IMR-90 (cell line): ENCODE measurements around the gene WDR5. TPM values are rescaled to one million over a fixed set of nuclear protein-coding genes. Genes with fewer than 3 reads are reported as not detected.

Experiments
- ATAC-seq: fragments of 200-7000 bp; cut with Tn5 transposase; 2 replicates; pipeline ENCODE4 v1.9.1; 2020; ENCODE audit warnings: low read depth, mild to moderate bottlenecking, moderate library complexity
- BruUV-seq: library from RNA; stranded (reverse); fragments of 400-500 nt; replicated peaks from 2 replicates; lab custom pipeline; 2021; lab: Mats Ljungman, UMichigan
- CTCF ChIA-PET: fragments of 300-600 bp; formaldehyde crosslinking; extraction: SDS; loops from one replicate; lab custom pipeline; 2021; ENCODE audit warnings: antibody characterized with exemption; lab: Yijun Ruan, JAX
- POLR2A ChIA-PET: fragments of 300-600 bp; sonication (Branson Sonifier 250); formaldehyde crosslinking; loops from one replicate; lab custom pipeline; 2022; ENCODE audit warnings: antibody characterized with exemption; ENCODE audit not compliant: unreplicated experiment; lab: Charles Lee
- DNase-seq: peaks from one replicate; pipeline ENCODE4 v3.0.0; 2013
- H2AFZ ChIP-seq: replicated peaks from 2 replicates; pipeline ENCODE3; 2013; ENCODE audit warnings: low read length, mild to moderate bottlenecking; ENCODE audit not compliant: poor library complexity
- H2AK5ac ChIP-seq: 2 replicates; pipeline ENCODE4 v1.6.1; 2013; ENCODE audit warnings: low read depth, low read length, inconsistent platforms
- H2AK9ac ChIP-seq: replicated peaks from 2 replicates; pipeline ENCODE3; 2013; ENCODE audit warnings: mild to moderate bottlenecking, low read depth, low read length, moderate library complexity; ENCODE audit not compliant: poor library complexity
- H2BK120ac ChIP-seq: 2 replicates; pipeline ENCODE4 v1.6.1; 2013; ENCODE audit warnings: low read depth, low read length, inconsistent platforms
- H2BK15ac ChIP-seq: 3 replicates; pipeline ENCODE4 v1.6.1; 2013; ENCODE audit warnings: low read depth, low read length, inconsistent platforms
- H2BK20ac ChIP-seq: 2 replicates; pipeline ENCODE4 v1.6.1; 2013; ENCODE audit warnings: low read depth, mild to moderate bottlenecking, inconsistent platforms, low read length, moderate library complexity
- H2BK5ac ChIP-seq: 2 replicates; pipeline ENCODE4 v1.6.1; 2013; ENCODE audit warnings: mild to moderate bottlenecking, low read depth, low read length, inconsistent platforms; ENCODE audit not compliant: poor library complexity, severe bottlenecking
- H3K14ac ChIP-seq: replicated peaks from 2 replicates; pipeline ENCODE4 v1.6.1; 2013; ENCODE audit warnings: low read depth, low read length, inconsistent platforms
- H3K18ac ChIP-seq: 2 replicates; pipeline ENCODE4 v1.6.1; 2013; ENCODE audit warnings: low read depth, low read length, control low read depth
- H3K23ac ChIP-seq: 2 replicates; pipeline ENCODE4 v1.6.1; 2013; ENCODE audit warnings: low read depth, low read length, inconsistent platforms
- H3K27ac ChIP-seq: 2 replicates; pipeline ENCODE4 v1.5.1; 2013; ENCODE audit warnings: mild to moderate bottlenecking, control low read depth, low read length; ENCODE audit not compliant: insufficient read depth
- H3K27me3 ChIP-seq: 2 replicates; pipeline ENCODE4 v1.6.1; 2013; ENCODE audit warnings: low read length; ENCODE audit not compliant: control insufficient read depth, insufficient read depth
- H3K36me3 ChIP-seq: 2 replicates; pipeline ENCODE4 v1.6.1; 2013; ENCODE audit warnings: low read length, mixed read lengths; ENCODE audit not compliant: control insufficient read depth, insufficient read depth
- H3K4ac ChIP-seq: 2 replicates; pipeline ENCODE4 v1.6.1; 2013; ENCODE audit warnings: low read depth, low read length, inconsistent platforms
- H3K4me1 ChIP-seq: 2 replicates; pipeline ENCODE4 v1.6.1; 2013; ENCODE audit warnings: low read length, mixed read lengths; ENCODE audit not compliant: control insufficient read depth, insufficient read depth
- H3K4me2 ChIP-seq: 2 replicates; pipeline ENCODE4 v1.6.1; 2013; ENCODE audit warnings: low read depth, mild to moderate bottlenecking, control low read depth, low read length, moderate library complexity
- H3K4me3 ChIP-seq: 2 replicates; pipeline ENCODE4 v1.5.1; 2013; ENCODE audit warnings: low read depth, mild to moderate bottlenecking, control low read depth, low read length, moderate library complexity; ENCODE audit not compliant: insufficient read depth
- H3K56ac ChIP-seq: 2 replicates; pipeline ENCODE4 v1.6.1; 2013; ENCODE audit warnings: low read length, inconsistent platforms; ENCODE audit not compliant: insufficient read depth; ENCODE audit errors: extremely low read depth
- H3K79me1 ChIP-seq, 2 experiments: 2 replicates each; pipeline ENCODE4 v1.6.1; 2013; ENCODE audit warnings: low read length in 2 of 2, inconsistent platforms in 1 of 2, low read depth in 1 of 2
- H3K9ac ChIP-seq: 2 replicates; pipeline ENCODE4 v1.6.1; 2013; ENCODE audit warnings: low read depth, low read length, control low read depth
- H3K9me1 ChIP-seq: 2 replicates; pipeline ENCODE4 v1.6.1; 2013; ENCODE audit warnings: low read length, inconsistent platforms; ENCODE audit not compliant: insufficient read depth
- H3K9me3 ChIP-seq: 2 replicates; pipeline ENCODE4 v1.6.1; 2013; ENCODE audit warnings: low read length; ENCODE audit not compliant: control insufficient read depth, insufficient read depth
- H4K20me1 ChIP-seq: 2 replicates; pipeline ENCODE4 v1.6.1; 2013; ENCODE audit warnings: low read length, inconsistent platforms; ENCODE audit not compliant: insufficient read depth
- H4K5ac ChIP-seq: 2 replicates; pipeline ENCODE4 v1.6.1; 2013; ENCODE audit warnings: mild to moderate bottlenecking, low read depth, low read length, control low read depth
- H4K8ac ChIP-seq, 2 experiments: 2 replicates each; pipeline ENCODE4 v1.6.1; 2013; ENCODE audit warnings: low read depth in 2 of 2, low read length in 2 of 2, control low read depth in 1 of 2, inconsistent platforms in 1 of 2
- H4K91ac ChIP-seq: 2 replicates; pipeline ENCODE4 v1.6.1; 2013; ENCODE audit warnings: low read depth, low read length, inconsistent platforms; ENCODE audit not compliant: insufficient read depth
- CEBPB ChIP-seq: IDR thresholded peaks from 2 replicates; pipeline ENCODE4 v1.6.1; 2012; ENCODE audit warnings: low read depth, low read length, improper control_type of control experiment
- FOS ChIP-seq: fragments of 150-350 bp; IDR thresholded peaks from 2 replicates; pipeline ENCODE4 v1.6.1; 2016; ENCODE audit warnings: low read depth, low read length
- MAZ ChIP-seq: IDR thresholded peaks from 2 replicates; pipeline ENCODE4 v1.6.1; 2012; ENCODE audit warnings: low read depth, mild to moderate bottlenecking, low read length, improper control_type of control experiment, moderate library complexity, borderline replicate concordance
- NFE2L2 ChIP-seq: fragments of 150-350 bp; IDR thresholded peaks from 2 replicates; pipeline ENCODE4 v1.6.1; 2016; ENCODE audit warnings: low read depth, mild to moderate bottlenecking, low read length
- SMC3 ChIP-seq: fragments of 150-350 bp; IDR thresholded peaks from 2 replicates; pipeline ENCODE4 v1.6.1; 2016; ENCODE audit warnings: low read depth, mild to moderate bottlenecking, antibody characterized with exemption, low read length, moderate library complexity
- WGBS, 2 experiments: methylation state at CpG; one replicate each; pipeline versions ENCODE4 v1.1.5 to v1.1.7; 2013; ENCODE audit warnings: missing lambda C conversion rate in 2 of 2; ENCODE audit not compliant: insufficient read length in 1 of 2; ENCODE audit errors: extremely low coverage in 2 of 2; 5-methylcytosine and 5-hydroxymethylcytosine counted together
- dilution Hi-C: fragments of 300-500 bp; cut with HindIII; formaldehyde crosslinking; loops from one replicate; pipeline ENCODE4 v1.14.3; 2018; ENCODE audit warnings: low sequenced_read_pairs; ENCODE audit not compliant: unreplicated experiment
- in situ Hi-C: fragments of 300-500 bp; cut with MboI; formaldehyde crosslinking; loops from 3 replicates; pipeline ENCODE4 v1.14.3; 2019; ENCODE audit warnings: low sequenced_read_pairs, inconsistent platforms, mixed read lengths
- intact Hi-C: fragments of 100-400 bp; cut with micrococcal nuclease; formaldehyde crosslinking; loops from 2 replicates; pipeline ENCODE4 v1.10.0; 2022
- polyA plus RNA-seq, 3 experiments: library from polyadenylated mRNA; depleted of rRNA; stranded (reverse); fragments of >200 nt; gene quantifications; 2 replicates each; pipeline ENCODE4 v1.2.3, GENCODE V29; 2012; ENCODE audit warnings: low replicate concordance in 1 of 3
- total RNA-seq: library from RNA; depleted of rRNA; stranded (reverse); fragments of >200 nt; gene quantifications from 2 replicates; pipeline ENCODE4 v1.2.3, GENCODE V29; 2012
- TF ChIP-seq, protein P1 (sequence below): conservative IDR thresholded peaks from 2 replicates; pipeline ENCODE4 v1.5.1; 2012; ENCODE audit warnings: mild to moderate bottlenecking, low read depth, low read length, improper control_type of control experiment
- TF ChIP-seq, protein P2 (sequence below): fragments of 150-350 bp; IDR thresholded peaks from 2 replicates; pipeline ENCODE4 v1.6.1; 2017; ENCODE audit warnings: mild to moderate bottlenecking, antibody characterized with exemption, low read length, low read depth

The WDR5 gene
- total and polyA plus RNA-seq, 2 of the 4 experiments (the other 2 are of a cell fraction): 18.3 to 26.6 TPM

DNA sequence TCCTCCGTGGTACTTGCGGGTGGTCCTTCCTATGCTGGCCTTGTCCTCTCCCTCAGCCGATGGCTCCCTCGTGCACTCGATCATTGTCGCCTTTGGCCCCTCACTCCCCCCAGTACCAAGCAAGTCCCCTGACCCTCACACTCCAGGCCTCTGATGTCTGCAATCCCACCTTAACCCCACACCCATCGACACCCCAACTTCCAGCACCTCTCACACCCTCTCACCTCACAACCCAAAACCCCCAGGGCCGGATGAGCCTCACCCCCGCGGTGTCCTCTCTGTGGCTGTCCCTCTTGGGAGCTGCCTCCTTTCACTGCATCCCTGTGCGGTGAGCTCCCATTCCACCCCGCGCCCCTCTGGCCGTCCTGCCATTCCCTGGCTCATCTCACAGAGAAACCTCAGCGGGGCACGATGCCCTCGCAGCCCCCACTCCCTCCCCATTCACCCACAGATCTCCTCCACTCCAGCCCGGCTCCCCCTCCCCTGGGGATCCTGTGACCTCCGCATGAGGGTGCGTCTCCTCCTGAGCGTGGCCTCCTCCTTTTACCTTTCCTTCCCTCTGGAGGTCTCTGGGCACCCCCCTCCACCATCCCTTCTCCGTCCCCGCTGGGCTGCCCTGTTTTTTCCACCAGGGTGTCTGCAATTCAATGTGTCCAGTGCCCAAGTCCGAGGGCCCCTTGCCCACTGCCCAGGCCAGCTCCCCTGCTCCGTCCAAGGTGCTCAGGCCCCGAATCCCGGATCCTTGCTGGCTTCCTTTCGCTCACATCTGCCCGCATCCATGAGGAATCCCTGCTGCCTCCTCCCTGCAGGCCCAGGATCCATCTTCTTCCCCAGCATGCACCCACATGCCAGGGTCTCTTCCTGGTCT is 44.3 kb downstream of the WDR5 start:
- ChIA-PET POLR2A (no interaction called here), CTCF (no interaction called here)
- in situ Hi-C loops (no loop called here), intact Hi-C loops (no loop called here), dilution Hi-C loops (no loop called here)
- TF ChIP-seq, protein P1, sequence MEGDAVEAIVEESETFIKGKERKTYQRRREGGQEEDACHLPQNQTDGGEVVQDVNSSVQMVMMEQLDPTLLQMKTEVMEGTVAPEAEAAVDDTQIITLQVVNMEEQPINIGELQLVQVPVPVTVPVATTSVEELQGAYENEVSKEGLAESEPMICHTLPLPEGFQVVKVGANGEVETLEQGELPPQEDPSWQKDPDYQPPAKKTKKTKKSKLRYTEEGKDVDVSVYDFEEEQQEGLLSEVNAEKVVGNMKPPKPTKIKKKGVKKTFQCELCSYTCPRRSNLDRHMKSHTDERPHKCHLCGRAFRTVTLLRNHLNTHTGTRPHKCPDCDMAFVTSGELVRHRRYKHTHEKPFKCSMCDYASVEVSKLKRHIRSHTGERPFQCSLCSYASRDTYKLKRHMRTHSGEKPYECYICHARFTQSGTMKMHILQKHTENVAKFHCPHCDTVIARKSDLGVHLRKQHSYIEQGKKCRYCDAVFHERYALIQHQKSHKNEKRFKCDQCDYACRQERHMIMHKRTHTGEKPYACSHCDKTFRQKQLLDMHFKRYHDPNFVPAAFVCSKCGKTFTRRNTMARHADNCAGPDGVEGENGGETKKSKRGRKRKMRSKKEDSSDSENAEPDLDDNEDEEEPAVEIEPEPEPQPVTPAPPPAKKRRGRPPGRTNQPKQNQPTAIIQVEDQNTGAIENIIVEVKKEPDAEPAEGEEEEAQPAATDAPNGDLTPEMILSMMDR: no peak
- TF ChIP-seq CEBPB (no peak), FOS (no peak), MAZ (no peak), SMC3 (no peak), NFE2L2 (no peak)
- TF ChIP-seq, protein P2, sequence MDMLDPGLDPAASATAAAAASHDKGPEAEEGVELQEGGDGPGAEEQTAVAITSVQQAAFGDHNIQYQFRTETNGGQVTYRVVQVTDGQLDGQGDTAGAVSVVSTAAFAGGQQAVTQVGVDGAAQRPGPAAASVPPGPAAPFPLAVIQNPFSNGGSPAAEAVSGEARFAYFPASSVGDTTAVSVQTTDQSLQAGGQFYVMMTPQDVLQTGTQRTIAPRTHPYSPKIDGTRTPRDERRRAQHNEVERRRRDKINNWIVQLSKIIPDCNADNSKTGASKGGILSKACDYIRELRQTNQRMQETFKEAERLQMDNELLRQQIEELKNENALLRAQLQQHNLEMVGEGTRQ: no peak
- H4K91ac ChIP-seq: no peak overlapping the region
- H2BK120ac ChIP-seq: no peak overlapping the region
- peaks cover 8% of the 10 kb centered on the region for H3K9me1 ChIP-seq
- no peak overlapping the region for H4K5ac ChIP-seq
- H3K79me1 ChIP-seq: no peaks in the 10 kb centered on the region
- no peak overlapping the region for H3K23ac ChIP-seq
- no peak overlapping the region for H2BK20ac ChIP-seq
- H4K20me1 ChIP-seq: no peaks in the 10 kb centered on the region
- no peak overlapping the region for H3K27ac ChIP-seq
- H2AK5ac ChIP-seq: no peak overlapping the region
- no peak overlapping the region for H4K8ac ChIP-seq
- H3K36me3 ChIP-seq: no peaks in the 10 kb centered on the region
- H2BK15ac ChIP-seq: no peak overlapping the region
- no peak overlapping the region for H3K18ac ChIP-seq
- BruUV-seq: no TSS peak
- no peak overlapping the region for H3K56ac ChIP-seq
- H2AK9ac ChIP-seq: no peak overlapping the region
- H3K4me2 ChIP-seq: no peak overlapping the region
- H3K9me3 ChIP-seq: no peaks in the 10 kb centered on the region
- peaks cover 3% of the 10 kb centered on the region; the same call in 1 of the 2 replicates for H3K4me1 ChIP-seq
- no peak overlapping the region; the same call in 1 of the 2 replicates for H3K4ac ChIP-seq
- H3K9ac ChIP-seq: no peak overlapping the region
- H3K27me3 ChIP-seq: peaks cover 44% of the 10 kb centered on the region
- H2BK5ac ChIP-seq: no peak overlapping the region
- ATAC-seq (no peak), DNase-seq (no peak)
- no peak overlapping the region for H3K4me3 ChIP-seq
- WGBS, 2 experiments: 75 to 100% methylated on average over 1 to 15 of the region's 29 CpGs
- no peak overlapping the region for H2AFZ ChIP-seq
- H3K14ac ChIP-seq: no peak overlapping the region
